ENCODE measurements around the gene TIMELESS. TPM values are rescaled to one million over a fixed set of nuclear protein-coding genes. Genes with fewer than 3 reads are reported as not detected.
"Not testable (repeated sequence)": the region's sequence is repeated elsewhere in the genome, so short reads cannot be mapped to it uniquely, and the experiment has no call there.

TIMELESS gene
- total RNA-seq, 4 donors from 2014 or later, result 3.2 to 6.8 (median 4.3) TPM

GRCh38 chr12:56414401-56414800, 34.8 kb downstream of the TIMELESS start:
- no peak for TF ChIP-seq CTCF (IDR thresholded peaks at IDR 0.05)
- DNase-seq (ENCODE audit: low spot score) (no peak), ATAC-seq (ENCODE audit: low FRiP score) (no peak)

GRCh38 chr12:56413392-56413791, 35.8 kb downstream of the TIMELESS start:
- no peak for ATAC-seq (ENCODE audit: low FRiP score)
- DNase-seq (ENCODE audit: low spot score), result no peak
- no peak for TF ChIP-seq CTCF (IDR thresholded peaks at IDR 0.05)

GRCh38 chr12:56411781-56412639, 37.2 kb downstream of the TIMELESS start:
- ATAC-seq (ENCODE audit: low FRiP score) (no peak), DNase-seq (ENCODE audit: low spot score) (no peak)
- TF ChIP-seq CTCF (IDR thresholded peaks at IDR 0.05), result no peak

GRCh38 chr12:56410768-56411167, 38.5 kb downstream of the TIMELESS start:
- ATAC-seq (ENCODE audit: low FRiP score) (no peak), DNase-seq (ENCODE audit: low spot score) (no peak)
- no peak for TF ChIP-seq CTCF (IDR thresholded peaks at IDR 0.05)

GRCh38 chr12:56408799-56409417, 40.3 kb downstream of the TIMELESS start:
- no peak for TF ChIP-seq CTCF (IDR thresholded peaks at IDR 0.05)
- ATAC-seq (ENCODE audit: low FRiP score), result no peak
- no peak for DNase-seq (ENCODE audit: low spot score)

- ATAC-seq (ENCODE audit: low FRiP score); DNase-seq (ENCODE audit: low spot score): not testable (repeated sequence)
These were observed 45.0 kb downstream of the TIMELESS start for GRCh38 chr12:56404227-56404626.

- not testable (repeated sequence) for ATAC-seq (ENCODE audit: low FRiP score); DNase-seq (ENCODE audit: low spot score)
These were observed 47.6 kb downstream of the TIMELESS start for GRCh38 chr12:56401612-56402011.

GRCh38 chr12:56401125-56401524, 48.1 kb downstream of the TIMELESS start:
- not testable (repeated sequence) for DNase-seq (ENCODE audit: low spot score); ATAC-seq (ENCODE audit: low FRiP score)

- DNase-seq (ENCODE audit: low spot score); ATAC-seq (ENCODE audit: low FRiP score): not testable (repeated sequence)
These were observed 49.8 kb downstream of the TIMELESS start for GRCh38 chr12:56399466-56399865.

All from omental fat pad (tissue), 4 donors.